Right lung (tissue), 5 donors: Measurements from ENCODE around the gene C12orf75. TPM values are rescaled to one million over a fixed set of nuclear protein-coding genes. Genes with fewer than 3 reads are reported as not detected.

Experiments
- DNase-seq, 2 donors: peaks; one replicate each; pipeline ENCODE4 v3.0.0-alpha.2; 2013
- polyA plus RNA-seq, 5 donors: library from polyadenylated mRNA; unstranded; fragments of 120-200 nt; gene quantifications; one replicate each; pipeline versions ENCODE4 v1.2.1 to v1.2.3, GENCODE V29; 2013; ENCODE audit warnings: inconsistent platforms in 1 of 5, low replicate concordance in 1 of 5; ENCODE audit not compliant: insufficient read length in 5 of 5, insufficient read depth in 1 of 5

Gene C12orf75
- polyA plus RNA-seq, 5 donors, result 17.8 to 29.5 (median 24.6) TPM

DNA sequence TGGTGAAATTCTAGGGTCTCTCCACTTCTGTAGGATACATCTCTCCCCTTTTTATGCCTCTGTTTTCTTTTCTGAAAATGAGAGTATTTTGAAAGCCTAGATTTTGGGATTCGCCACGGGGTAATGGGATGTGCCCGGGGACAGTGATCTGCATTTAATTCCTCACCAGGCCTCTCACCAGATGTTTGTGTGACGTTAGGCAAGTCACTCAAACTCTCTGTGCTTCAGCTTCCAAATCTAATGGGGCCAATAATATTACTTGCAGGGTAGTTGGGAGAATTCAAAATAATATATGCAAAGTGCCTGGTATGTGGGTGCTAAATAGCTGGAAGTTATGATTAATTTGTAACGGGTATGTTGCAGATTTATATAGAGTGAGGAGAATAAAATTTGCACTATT is 78.8 kb downstream of the C12orf75 start:
- DNase-seq, result no peak

- peak; percentile 68 to 80 for DNase-seq
These were observed 79.4 kb downstream of the C12orf75 start for GRCh38 chr12:105409801-105410471.

DNA sequence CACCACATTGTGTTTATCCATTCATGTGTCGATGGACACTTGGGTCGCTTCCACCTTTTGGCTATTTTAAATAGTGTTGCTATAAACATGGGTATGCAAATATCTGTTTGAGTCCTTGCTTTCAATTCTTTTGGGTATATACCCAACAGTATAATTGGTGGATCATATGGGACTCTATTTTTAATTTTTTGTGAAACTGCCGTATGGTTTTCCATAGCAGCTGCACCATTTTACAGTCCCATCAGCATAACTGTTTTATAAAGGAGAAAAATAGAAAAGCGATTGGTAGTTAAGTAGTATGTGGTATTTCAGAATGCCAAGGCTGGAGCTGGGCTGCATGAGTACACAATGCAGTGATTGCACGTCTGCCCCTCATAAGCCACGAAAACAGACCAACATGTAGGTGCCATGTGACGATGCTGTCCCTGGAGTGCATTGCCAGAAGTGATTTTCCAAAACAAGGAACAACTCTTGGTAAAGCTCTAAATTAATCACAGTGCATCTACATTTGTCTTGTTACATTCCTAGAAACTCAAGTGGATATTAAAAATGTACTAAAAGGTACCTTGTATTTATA is 83.5 kb downstream of the C12orf75 start:
- DNase-seq, result no peak

- DNase-seq, result no peak
These were observed 87.2 kb downstream of the C12orf75 start for GRCh38 chr12:105417732-105418131.

DNA sequence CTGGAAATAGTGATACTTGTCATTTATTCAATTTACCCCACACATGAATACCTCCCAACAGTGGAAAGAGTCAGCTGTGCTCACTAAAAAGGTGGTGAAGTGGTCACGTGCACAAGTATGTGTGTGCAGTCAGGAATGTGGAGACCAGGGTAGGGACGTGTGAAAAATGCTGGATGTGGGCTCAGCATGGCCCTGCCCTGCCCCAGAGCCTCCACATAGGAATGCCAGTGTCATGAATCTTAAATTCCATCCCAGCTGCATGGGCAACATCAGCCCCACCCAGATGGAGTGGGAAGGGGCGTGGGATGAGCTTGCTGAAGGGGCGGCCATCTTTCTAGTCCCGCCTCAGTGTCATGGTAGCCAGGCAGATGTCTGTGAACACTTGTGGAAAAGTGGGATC is 87.7 kb downstream of the C12orf75 start:
- DNase-seq, result no peak

GRCh38 chr12:105418821-105419291 is 88.4 kb downstream of the C12orf75 start:
- no peak for DNase-seq

DNA sequence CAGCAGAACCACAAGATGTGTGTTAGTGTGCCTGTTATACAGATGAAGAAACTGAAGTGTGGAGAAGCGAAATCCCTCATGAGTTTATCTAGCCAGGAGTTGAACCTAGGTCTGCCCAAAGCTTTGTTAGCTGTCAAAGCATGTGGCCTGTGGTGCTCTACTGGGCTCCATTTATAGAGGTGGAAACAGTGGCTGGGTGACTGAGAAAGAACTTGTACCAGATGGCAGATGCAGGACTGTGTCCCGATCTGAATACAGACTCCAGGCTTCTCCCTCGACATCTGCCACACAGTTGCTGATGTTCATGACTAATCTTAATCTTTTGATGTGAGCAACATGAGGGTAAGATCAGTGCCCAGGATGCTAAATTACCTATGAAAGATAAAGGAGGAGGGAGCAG is 89.1 kb downstream of the C12orf75 start:
- no peak for DNase-seq

GRCh38 chr12:105420046-105420445 is 89.6 kb downstream of the C12orf75 start:
- DNase-seq, result no peak

DNA sequence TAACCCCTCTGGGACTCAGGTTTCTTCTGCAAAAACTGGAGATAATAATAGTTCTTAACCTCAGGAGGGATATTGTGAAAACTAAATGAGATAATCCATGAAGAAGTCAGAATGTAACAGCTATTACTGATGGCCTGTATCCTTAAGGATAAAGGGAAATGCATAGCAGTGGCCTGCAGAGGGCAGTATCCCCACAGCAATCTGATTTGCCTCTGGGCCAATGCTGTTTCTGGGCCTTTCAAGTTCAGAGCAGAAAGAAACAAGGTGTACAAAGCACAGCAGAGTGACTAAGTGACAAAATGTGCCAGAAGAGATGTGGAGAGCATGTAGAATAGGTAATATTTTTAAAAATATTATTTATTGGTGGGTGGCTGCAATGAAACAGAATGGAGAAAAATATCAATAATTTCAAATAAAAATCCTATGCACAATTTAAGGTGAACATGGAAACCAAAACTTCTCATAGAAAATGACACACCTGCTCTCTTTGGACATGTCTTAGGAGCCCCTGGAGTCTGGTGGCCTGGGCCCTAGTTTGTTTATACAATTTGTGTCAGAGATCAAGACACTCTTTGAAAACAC is 90.3 kb downstream of the C12orf75 start:
- peak; percentile 45 to 59 for DNase-seq

Other genes with a start within 250 kb of the C12orf75 start
- gene ALDH1L2, start 246.2 kb upstream of the C12orf75 start, polyA plus RNA-seq, result 1 to 10 TPM; 3.3 to 4.9 (median 3.6) TPM
- gene WASHC4, start 223.0 kb upstream of the C12orf75 start, polyA plus RNA-seq, result 100 to 1,000 TPM in 1 of 5 donors, 10 to 100 TPM in 4; 46.4 to 103 (median 76.3) TPM
- gene APPL2, start 94.5 kb upstream of the C12orf75 start, polyA plus RNA-seq, result 10 to 100 TPM; 55.6 to 90.7 (median 84.7) TPM